ENCODE results near the gene INPP4B. TPM values are rescaled to one million over a fixed set of nuclear protein-coding genes. Genes with fewer than 3 reads are reported as not detected.

INPP4B gene
- total RNA-seq, 1 experiment from 2014 or later: 0.07 TPM

DNA sequence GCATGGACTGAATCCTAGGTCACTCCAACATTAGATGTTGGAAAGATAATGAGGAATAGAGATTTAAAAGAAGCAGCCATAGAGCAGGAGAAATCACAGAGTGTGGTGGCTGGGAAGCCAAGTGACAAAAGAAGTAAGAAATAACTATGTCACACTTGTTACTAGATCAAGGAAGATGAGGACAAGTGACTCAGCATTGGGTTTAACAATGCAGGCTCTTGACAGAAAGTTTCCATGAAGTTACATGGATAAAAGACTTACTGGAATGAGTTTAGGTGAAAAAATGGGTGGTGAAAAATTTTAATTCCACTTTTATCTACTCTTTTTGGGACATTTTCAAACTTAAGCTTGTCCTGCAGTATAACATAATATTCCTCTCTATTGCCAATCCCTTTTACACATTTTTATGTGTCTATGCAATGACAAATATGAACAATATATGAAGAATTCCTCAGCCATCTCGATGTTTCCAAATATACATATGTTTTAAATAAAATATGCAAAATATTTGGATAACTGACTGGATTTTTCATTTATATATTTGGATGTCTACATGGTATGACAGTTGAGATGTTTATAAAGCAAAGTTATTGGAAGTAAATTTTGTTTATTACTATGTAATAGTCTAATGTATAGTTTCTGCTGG is 747.1 kb downstream of the INPP4B start:
- no CpG with 5 or more reads among the region's 1 CpG for WGBS (ENCODE audit: extremely low coverage, insufficient read length, low lambda C conversion rate)
- TF ChIP-seq, protein P1, sequence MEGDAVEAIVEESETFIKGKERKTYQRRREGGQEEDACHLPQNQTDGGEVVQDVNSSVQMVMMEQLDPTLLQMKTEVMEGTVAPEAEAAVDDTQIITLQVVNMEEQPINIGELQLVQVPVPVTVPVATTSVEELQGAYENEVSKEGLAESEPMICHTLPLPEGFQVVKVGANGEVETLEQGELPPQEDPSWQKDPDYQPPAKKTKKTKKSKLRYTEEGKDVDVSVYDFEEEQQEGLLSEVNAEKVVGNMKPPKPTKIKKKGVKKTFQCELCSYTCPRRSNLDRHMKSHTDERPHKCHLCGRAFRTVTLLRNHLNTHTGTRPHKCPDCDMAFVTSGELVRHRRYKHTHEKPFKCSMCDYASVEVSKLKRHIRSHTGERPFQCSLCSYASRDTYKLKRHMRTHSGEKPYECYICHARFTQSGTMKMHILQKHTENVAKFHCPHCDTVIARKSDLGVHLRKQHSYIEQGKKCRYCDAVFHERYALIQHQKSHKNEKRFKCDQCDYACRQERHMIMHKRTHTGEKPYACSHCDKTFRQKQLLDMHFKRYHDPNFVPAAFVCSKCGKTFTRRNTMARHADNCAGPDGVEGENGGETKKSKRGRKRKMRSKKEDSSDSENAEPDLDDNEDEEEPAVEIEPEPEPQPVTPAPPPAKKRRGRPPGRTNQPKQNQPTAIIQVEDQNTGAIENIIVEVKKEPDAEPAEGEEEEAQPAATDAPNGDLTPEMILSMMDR (conservative IDR thresholded peaks at IDR 0.05): no peak

More for the DNA sequence above, 747.1 kb downstream of the INPP4B start:
- no peak for DNase-seq
- no peak overlapping the region for H2BK15ac ChIP-seq (ENCODE audit: low read depth, low read length)
- no peak overlapping the region for H4K5ac ChIP-seq (ENCODE audit: insufficient read length, low read depth, low read length)
- Mint-ChIP-seq H3K27me3 (ENCODE audit: low read depth) (no peaks in the 10 kb centered on the region), H3K4me1 (no peaks in the 10 kb centered on the region), H3K27ac (no peak overlapping the region), H3K9me3 (no peaks in the 10 kb centered on the region), H3K4me3 (no peak overlapping the region), H3K36me3 (ENCODE audit: insufficient read depth in 1 of 3, low read depth in 3 of 3) (no peaks in the 10 kb centered on the region)
- no peak overlapping the region for H3T11ph ChIP-seq (ENCODE audit: low read length)
- H3K56ac ChIP-seq (ENCODE audit: insufficient read length, low read depth, low read length): no peak overlapping the region
- H3K79me2 ChIP-seq (ENCODE audit: insufficient read depth, low read length): no peaks in the 10 kb centered on the region
- no peak overlapping the region for H2BK5ac ChIP-seq (ENCODE audit: insufficient read length, low read length)
- no peak overlapping the region for H3K4ac ChIP-seq (ENCODE audit: low read depth, low read length)
- no peak overlapping the region for H2AK5ac ChIP-seq (ENCODE audit: insufficient read length, low read length)
- no peaks in the 10 kb centered on the region for H4K20me1 ChIP-seq (ENCODE audit: control insufficient read depth, insufficient read depth, insufficient read length)
- H3K27ac ChIP-seq (ENCODE audit: insufficient read length, low read depth, low read length): no peak overlapping the region
- H3K27me3 ChIP-seq (ENCODE audit: insufficient read depth, low read length): no peaks in the 10 kb centered on the region
- no peak overlapping the region for H3K4me2 ChIP-seq (ENCODE audit: insufficient read depth, insufficient read length, low read length)
- no peak overlapping the region for H3K14ac ChIP-seq (ENCODE audit: insufficient read depth, low read length)
- no peak overlapping the region for H4K91ac ChIP-seq (ENCODE audit: insufficient read length, low read depth, low read length)
- H3K4me1 ChIP-seq (ENCODE audit: insufficient read depth, low read length): no peaks in the 10 kb centered on the region
- no peak overlapping the region for H2BK120ac ChIP-seq (ENCODE audit: low read depth, low read length, poor library complexity, severe bottlenecking)
- H3K18ac ChIP-seq (ENCODE audit: insufficient read length, low read depth, low read length): no peak overlapping the region
- no peak overlapping the region for H2AFZ ChIP-seq (ENCODE audit: low read length)
- no peak overlapping the region for H3K23ac ChIP-seq (ENCODE audit: insufficient read length, low read depth, low read length)
- H3K23me2 ChIP-seq (ENCODE audit: insufficient read length, low read depth, low read length, poor library complexity, severe bottlenecking): no peaks in the 10 kb centered on the region
- H2BK12ac ChIP-seq (ENCODE audit: insufficient read length, low read depth, low read length): no peak overlapping the region
- H3K9me3 ChIP-seq (ENCODE audit: control insufficient read depth, low read depth, low read length): no peaks in the 10 kb centered on the region
- no peak overlapping the region for H2BK20ac ChIP-seq (ENCODE audit: low read depth, low read length, poor library complexity, severe bottlenecking)
- no peaks in the 10 kb centered on the region for H3K79me1 ChIP-seq (ENCODE audit: insufficient read depth, low read depth, low read length, poor library complexity, severe bottlenecking)
- no peak overlapping the region for H3K9ac ChIP-seq (ENCODE audit: extremely low read depth, insufficient read length, low read length)
- H4K8ac ChIP-seq (replicated peaks; ENCODE audit: insufficient read length, low read depth, low read length): no peak overlapping the region

Data from H9 (cell line).